Non-pigmented ciliary epithelial cell (primary cell): ENCODE data around the gene GSAP.
"Not testable (repeated sequence)": the region's sequence is repeated elsewhere in the genome, so short reads cannot be mapped to it uniquely, and the experiment has no call there.

ENCODE experiments used
- DNase-seq: peaks from one replicate; pipeline ENCODE4 v3.0.0-alpha.2; 2010; ENCODE audit warnings: low read depth

The GSAP gene

DNA sequence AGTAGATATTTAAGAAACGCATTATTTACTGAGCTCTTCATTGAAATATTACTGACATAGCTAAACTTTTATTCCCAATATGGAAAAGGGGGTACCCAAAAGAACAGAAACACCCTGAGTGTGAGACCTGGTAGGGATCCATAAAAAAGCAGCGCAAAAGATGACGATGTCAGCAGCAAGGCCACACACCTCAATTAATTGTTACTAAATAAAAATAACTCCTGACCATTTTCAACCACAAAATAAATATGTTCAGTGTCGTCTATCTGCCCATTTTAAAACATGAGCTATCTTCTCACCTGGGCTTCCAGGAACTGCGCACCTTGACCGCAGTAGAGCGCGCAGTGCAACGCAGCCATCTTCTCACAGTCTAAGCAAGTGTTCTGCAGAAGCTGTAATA is 61.2 kb downstream of the GSAP start:
- DNase-seq, result no peak

DNA sequence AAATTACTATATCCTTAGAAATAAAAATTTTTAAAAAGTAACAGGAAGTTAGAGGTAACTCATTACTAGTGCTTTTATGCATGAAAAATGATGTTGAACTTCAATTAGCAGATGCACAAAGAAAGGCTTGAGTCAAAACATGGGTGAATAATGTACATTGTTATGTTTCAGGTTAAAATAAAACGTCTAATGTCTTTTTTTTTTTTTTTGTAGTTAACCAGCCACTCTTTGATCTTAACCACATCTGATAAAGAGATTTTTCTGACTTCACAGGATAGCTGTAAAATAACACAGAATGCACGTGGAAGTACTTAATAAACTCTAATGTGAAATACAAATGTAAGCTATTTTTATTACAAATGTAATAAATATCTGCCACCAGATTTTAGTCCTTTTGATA is 61.7 kb downstream of the GSAP start:
- no peak for DNase-seq

DNA sequence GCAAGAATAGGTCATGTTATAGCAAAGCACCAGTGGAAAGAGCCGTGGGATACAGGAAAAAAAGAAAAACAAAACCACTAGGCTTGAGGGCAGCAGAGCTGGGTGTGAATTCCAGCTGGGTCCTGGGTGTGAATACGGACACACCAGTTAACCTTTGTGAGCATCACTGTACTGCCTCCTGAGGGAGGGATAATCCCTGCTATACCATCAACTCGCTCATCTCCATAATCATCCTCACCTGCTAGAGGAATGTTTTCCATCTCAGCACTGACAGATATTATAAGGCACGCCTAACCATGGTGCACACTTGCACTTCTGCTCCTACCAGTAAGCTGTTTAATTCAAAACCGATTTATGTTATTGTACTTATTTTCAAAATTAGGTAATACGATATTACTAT is 62.2 kb downstream of the GSAP start:
- DNase-seq, result no peak

DNA sequence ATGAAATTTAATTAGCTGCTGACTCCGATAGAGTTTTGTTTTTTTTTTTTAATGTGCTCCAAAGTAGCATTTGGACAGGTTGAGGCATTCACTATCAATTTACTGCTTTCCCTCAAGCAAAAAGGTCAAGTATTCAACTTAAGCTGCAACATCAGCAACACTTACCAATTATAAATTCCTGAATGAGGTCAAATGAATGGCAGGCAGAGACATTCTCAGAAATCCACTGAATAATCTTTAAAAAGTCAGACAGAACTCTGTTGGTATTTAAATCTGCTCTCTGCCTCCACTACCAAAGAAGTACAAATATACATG is 62.8 kb downstream of the GSAP start:
- no peak for DNase-seq

DNA sequence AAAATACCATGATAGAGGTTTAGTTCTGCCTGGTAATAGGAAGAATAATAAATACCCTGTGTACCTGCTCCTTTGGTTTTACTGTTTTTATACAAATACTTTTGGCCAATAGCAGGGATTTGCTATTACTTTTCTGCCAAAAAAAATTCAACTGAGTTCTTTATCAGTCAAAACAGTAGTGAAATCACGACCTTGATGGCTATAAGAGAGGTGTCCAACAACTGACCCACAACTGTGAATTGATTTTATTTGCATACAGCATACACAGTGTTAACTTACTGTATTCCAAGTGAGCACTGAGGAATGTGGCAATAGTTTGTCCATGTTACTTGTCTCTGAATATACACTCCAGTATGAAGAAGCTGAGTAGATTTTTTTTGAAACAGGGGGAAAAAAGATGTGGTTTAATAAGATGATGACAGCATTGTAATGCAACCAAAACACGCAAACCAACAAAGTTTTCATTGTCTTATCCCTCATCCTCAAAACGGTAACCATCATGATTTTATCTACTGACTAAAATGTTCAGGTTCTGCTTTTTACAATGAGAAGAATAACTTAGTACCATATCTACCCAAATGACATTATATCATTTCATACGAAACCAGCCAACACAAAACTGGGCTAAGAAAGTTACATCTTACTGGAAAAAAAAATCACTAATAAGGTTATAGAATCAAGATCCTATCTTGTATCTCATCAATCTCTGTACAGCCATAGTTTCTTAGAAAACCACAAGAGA is 63.3 kb downstream of the GSAP start:
- DNase-seq, result no peak

DNA sequence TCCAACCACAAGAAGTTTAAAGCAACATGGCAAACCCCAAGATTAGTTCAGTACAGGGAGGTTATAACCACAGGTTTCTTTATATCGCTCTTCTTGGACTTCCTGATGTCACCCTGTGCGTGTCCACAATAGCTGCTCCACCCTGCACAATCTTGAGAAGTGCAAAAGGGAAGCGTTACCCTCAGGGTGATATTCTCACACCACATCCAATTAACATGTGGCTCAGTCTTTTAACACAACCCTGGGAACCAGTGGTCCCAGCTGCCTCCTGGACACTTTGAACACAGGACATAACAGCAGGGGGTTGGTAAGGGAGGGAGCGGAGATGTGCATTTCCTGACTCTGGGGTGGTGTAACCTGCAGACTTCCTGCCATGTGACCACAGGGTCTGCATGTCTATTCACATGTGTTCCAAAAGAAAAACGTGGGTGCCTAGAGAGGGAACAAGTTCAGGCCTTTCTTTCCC is 64.6 kb downstream of the GSAP start:
- DNase-seq, result no peak

DNA sequence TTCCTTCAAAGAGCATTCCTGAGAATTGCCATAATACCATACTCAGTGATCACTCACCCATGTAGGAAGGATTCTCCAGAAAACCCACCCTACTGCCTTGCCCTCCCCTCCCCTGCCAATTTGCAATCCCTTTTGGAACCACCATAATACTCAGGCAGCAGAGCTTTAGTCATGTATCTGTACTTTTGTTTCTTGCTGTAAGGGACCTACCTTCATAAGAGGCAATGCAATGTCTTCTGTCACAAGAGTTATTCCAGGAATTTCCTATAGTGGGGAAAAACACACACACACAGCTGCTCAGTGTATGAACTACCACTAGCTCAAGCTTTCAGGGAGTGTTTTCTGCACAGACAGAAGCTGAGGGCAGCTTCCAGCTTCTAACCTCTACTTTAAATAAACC is 67.0 kb downstream of the GSAP start:
- no peak for DNase-seq

DNA sequence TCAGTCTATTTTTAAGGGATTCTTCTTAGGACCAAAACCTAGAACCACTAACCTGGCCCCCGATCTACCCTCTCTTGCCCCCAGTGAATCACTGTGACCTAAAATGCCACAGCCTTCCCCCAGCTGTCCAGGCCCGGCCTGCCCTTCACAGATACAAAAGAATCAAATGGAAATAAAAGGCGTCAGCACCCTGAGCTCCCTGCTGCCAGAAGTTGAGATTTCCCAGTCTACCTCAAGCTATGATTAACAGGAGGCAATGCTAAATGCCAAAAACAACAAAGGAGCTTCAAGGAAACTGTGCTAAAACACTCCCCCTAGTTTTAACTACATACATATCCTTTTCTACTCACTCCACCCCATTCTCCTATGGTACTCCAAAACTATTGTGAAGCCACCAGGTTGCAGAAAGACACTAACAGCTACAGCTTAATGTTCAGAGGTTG is 67.8 kb downstream of the GSAP start:
- DNase-seq, result peak; percentile 67

DNA sequence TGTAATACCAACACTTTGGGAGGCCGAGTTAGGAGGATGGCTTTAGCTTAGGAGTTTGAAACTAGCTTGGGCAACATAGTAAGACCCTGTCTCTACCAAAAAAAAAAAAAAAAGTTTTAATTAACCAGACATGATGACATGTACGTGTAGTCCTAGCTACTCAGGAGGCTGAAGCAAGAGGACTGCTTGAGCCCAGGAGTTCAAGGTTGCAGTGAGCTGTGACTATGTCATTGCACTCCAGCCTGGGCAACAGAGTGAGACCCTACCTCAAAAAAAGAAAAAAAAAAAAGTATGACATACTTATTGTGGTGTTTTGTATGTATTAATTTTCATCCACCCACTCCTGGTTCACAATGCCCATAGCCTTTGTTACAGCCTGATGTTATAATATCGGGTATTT is 69.7 kb downstream of the GSAP start:
- DNase-seq, result no peak

DNA sequence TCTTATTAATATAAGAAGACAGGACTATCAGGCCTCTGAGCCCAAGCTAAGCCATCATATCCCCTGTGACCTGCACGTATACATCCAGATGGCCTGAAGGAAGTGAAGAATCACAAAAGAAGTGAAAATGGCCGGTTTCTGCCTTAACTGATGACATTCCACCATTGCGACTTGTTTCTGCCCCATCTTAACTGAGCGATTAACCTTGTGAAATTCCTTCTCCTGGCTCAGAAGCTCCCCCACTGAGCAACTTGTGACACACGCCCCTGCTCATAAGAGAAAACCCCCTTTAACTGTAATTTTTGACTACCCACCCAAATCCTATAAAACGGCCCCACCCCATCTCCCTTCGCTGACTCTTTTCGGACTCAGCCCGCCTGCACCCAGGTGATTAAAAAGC is 70.7 kb downstream of the GSAP start:
- not testable (repeated sequence) for DNase-seq

DNA sequence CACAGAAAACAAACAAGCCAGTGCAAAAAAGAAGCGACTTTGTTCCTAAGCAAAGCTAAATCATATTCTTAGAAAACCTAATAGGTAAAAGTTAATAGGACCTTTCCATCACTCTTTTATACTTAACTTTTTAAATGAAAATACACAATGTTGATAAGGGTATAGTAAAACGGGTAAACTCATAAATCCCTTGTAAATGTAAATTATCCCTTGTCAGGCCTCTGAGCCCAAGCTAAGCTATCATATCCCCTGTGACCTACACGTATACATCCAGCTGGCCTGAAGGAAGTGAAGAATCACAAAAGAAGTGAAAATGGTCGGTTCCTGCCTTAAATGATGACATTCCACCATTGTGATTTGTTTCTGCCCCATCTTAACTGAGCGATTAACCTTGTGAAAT is 76.4 kb downstream of the GSAP start:
- DNase-seq, result no peak

DNA sequence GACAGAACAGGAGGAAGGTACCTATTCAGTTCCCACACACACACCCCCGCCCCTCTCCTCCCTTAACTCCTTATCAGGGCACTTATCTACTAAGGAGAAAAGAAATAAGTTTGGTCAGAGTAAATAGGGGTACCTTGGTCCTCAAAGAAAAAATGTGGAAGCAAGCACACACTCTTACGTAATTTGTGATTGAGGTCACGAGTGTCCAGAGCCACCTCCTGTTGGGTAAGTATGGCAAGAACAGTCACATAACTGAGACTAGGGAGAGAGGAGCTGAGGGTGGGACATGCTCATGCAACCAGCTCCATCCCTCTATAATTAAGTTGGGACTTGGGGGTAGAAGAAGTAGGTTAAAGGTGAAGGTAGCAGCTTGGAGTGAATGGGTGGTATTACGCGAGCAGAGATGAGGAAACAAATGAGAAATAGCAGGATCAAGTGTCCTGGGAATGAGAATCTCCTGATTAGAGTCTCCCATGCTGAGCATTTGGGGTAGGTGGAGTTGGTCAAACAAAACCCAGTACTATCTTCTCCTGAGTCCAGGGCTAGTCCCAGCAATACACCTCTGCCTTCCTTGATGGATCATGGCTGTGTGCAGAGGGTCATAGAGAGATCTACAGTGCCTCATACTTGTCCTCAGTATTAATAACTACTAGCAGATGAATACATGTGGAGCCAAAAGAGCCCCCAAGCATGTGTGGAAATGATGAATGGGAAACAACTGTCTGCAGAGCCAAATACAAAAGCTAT is 77.1 kb downstream of the GSAP start:
- DNase-seq, result no peak

DNA sequence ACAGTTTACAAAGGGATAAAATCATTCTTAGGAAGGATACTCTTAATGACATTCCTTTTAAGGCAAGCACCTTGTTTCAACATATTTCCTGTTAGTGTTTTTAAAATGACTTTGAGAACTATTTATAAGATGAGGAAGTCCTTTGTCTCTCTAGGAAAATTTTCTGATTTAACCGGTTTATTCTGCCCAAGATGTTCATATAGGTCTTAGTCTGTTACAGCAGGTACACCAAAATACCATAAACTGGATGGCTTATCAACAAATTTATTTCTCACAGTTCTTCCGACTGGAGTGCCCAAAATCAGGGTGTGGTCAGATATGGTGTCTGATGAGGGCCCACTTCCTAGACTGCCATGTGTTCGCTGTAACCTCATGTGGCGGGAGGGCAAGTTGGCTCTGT is 77.9 kb downstream of the GSAP start:
- no peak for DNase-seq

DNA sequence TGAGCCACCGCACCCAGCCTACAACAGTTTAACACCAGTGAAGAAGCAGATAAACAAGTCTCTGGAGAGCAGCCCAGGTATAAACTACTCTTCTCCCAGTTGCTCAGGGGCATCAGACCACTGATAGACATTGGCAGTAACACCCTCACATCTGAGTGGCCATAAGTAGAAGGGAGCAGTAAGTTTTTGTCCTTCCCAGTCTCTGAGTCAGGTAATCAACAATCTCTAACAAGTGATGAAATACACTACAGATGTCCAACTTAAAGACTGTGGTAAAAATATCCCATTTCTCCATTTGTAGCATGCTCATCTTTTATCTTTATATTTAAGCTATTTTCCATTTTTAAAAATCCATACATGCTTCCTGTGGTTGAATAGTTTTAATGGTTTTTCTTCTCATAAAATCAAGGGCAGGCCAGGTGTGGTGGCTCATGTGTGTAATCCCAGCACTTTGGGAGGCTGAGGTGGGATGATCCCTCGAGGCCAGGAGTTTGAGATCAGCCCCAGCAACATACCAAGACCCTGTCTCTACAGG is 78.6 kb downstream of the GSAP start:
- no peak for DNase-seq

DNA sequence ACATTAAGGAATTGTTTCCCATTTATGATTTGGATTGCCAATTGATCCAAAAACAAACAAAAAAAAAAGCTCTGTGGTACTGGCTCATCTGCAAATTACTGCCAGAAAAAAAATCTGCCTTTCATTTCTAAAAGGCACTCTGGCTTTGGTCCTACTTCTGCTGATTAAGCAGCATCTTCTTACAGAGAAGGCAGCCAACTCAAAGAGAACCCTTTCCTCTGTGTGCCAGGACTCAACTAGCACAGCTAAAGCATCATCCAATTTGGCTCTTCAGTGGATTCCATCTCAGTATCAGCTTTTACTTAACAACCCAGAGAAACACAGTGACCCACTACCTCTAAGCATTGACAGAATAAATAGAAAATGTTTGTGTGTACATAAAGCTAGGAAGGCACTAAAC is 80.6 kb downstream of the GSAP start:
- no peak for DNase-seq

DNA sequence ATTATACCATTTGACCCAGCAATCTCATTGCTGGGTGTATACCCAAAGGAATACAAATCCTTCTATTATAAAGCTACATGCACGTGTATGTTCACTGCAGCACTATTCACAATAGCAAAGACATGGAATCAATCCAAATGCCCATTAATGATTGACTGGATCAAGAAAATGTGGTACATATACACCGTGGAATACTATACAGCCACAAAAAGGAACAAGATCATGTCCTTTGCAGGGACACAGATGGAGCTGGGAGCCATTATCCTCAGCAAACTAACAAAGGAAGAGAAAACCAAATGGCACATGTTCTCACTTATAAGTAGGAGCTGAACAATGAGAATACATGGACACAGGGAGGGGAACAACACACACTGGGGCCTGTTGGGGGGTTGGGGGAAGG is 82.1 kb downstream of the GSAP start:
- not testable (repeated sequence) for DNase-seq

DNA sequence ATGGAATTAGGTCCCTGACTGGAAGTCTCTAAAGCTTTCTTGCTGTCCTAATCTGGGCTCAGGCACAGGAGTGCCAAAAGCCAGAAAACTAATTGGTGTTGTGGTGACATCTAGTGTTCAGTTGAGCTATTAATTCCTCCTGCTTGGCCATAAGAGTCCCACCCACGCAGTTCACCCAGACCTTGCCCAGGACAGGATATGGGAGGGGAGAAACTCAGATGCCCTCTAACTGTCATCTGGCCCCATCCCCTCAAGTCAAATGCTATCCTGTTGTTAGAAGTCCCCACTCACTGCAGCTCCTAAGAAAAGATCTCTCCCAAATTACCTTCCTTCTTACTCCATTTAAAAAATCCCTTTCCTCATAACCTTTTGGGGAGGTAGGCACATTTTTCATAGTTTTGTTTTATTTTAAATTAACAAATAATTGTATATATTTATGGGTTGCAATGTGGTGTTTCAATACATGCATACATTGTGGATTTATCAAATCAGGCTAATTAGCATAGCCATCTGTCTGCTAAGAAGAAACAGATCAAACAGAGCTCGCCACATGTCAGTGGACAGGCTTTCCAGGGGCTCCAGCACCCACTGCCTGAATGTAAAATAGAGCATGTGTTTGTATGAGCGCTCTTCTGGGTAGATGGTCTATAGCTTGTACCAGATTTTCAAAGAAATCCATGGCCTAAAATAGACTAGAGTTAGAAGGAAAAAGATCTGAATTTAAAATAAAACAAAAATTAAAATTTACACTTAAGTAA is 84.0 kb downstream of the GSAP start:
- DNase-seq, result peak; percentile 77

DNA sequence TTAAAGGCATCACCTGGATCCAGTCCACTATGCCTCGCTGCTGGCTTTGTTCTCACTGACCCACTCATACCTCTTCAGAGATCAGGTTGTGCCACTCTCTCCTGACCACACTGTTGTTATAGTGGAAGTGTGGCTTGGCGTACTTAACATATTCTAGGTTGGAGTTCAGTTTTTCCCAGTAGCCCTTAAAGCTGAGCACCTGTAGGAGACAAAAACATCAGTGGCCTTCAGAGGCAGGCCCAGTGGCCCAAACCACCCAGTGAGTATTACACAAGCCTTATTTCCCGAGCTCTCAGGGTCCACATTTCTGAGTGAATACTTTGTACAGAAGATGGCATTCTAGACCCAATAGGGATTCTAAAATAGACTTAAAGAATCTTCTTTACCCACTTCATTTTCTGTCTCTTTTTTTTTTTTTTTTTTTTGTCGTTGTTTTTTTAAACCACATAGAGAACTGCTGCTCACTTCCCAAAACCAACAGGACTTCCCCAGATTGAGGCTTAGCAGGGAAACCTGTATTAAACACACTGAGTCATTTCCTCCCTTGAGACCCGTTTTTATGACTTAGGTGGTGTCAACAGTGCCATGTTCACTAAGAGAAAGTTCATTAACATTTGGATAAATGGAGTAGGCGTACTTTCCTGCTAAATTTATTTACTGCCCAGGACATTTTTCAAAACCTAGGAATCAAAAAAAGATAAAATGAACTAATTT is 85.8 kb downstream of the GSAP start:
- DNase-seq, result no peak

DNA sequence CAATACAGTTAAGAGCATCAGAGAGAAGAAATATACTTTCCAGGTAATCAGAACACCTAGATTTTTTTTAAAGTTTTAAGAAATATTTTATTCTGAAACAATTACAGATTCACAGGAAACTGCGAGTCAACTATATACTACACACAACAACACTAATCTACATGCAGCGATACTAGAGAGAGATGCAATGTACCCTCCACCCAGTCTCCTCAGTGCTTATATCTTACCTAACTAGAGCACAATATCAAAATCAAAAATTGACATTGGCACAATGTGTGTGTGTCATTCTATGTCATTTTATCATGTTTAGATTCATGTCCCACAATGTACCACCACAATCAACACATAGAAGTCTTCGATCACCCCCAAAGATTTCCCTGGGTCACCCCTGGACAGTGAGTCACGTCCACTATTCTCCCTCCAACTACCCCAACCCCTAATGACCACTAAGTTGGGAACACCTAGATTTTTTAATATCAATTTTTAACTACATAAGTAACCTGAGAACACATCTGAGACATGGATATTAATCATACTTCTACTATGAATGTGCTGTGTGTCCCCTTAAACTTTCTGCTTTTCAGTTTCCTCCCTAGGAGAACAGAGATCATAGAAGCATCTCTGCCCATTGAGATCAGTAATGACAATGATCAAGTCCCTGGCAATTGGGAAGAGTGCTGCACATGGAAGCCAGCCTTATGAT is 86.5 kb downstream of the GSAP start:
- no peak for DNase-seq

DNA sequence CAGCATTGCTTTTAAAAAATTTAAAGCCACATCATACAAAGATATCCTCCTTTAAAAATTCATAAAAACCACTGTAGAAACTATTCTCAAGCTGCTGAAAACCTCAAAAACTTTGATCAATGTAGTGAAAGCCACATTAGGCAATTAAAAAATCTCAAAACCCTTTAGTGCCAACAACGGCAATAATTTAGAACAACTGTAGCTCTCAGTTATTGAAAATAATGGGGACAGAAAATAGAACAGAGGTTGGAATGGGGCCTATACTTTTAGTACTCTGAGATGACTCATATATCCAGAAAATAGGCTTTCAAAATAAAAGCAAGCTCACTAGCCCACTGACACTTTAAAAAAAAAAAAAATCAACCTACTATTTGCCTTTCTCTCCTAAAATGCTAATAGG is 87.5 kb downstream of the GSAP start:
- DNase-seq, result no peak

DNA sequence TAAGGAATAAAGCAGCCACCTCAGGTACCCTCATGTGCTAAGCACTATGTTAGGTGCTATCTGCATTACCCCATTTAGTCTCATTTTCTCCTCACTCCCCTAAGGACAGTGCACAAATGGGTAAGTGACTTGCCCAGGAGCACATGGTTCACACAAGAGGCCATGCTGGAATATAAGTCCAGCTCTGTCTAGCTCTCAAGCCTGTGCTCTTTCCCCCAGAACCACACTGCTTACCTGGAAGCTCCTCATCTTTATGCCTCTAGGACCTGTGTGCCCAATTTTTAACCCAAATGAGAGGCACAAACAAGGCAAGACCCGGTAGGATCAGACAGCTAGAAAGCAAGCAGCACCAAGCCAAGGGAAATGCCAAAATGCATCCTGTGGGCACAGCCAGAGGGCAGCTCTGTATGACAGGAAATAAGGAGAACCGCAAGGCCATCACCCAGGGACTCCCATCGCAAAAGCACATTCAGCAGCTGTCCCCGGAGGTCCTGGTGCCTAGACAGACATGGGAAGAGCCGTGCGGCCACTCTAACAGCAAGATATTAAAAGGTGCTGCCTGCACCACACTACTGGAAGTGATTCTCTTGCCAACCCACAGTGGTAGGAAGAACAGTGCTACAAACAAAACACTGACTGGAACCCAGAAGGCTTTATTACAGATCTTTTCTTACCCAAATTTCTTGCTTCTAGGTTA is 88.1 kb downstream of the GSAP start:
- no peak for DNase-seq
